Measurements from ENCODE around the gene ITGA11.

- no peak for TF ChIP-seq POLR2AphosphoS5 (IDR thresholded peaks at IDR 0.05)
- TF ChIP-seq CTCF (IDR thresholded peaks at IDR 0.05): no peak
- no peak for TF ChIP-seq POLR2A (IDR thresholded peaks at IDR 0.05; ENCODE audit: low read depth)
Observed at GRCh38 chr15:68325726-68326125, 106.2 kb downstream of the ITGA11 start.
